GM23248 (cell line): ENCODE results near the gene MACC1.

Experiments
- EZH2 ChIP-seq: fragments of 200-600 bp; sonication (generic); IDR thresholded peaks from 2 replicates; pipeline ENCODE4 v1.6.1; 2018; ENCODE audit warnings: antibody characterized with exemption, mild to moderate bottlenecking; ENCODE audit not compliant: insufficient read depth, poor library complexity, severe bottlenecking
- EZH2phosphoT487 ChIP-seq: fragments of 200-600 bp; sonication (generic); IDR thresholded peaks from 2 replicates; pipeline ENCODE4 v1.6.1; 2018; ENCODE audit warnings: antibody characterized with exemption, moderate library complexity, mild to moderate bottlenecking, low read depth; ENCODE audit not compliant: insufficient read depth

GRCh38 chr7:20237464-20238193 lies 20.4 kb upstream of the MACC1 start:
- no peak for TF ChIP-seq EZH2phosphoT487
- TF ChIP-seq EZH2, result no peak
